ENCODE results near the gene TNFSF8. TPM values are rescaled to one million over a fixed set of nuclear protein-coding genes. Genes with fewer than 3 reads are reported as not detected.

TNFSF8 gene
- total RNA-seq, 1 donor, result not detected

DNA sequence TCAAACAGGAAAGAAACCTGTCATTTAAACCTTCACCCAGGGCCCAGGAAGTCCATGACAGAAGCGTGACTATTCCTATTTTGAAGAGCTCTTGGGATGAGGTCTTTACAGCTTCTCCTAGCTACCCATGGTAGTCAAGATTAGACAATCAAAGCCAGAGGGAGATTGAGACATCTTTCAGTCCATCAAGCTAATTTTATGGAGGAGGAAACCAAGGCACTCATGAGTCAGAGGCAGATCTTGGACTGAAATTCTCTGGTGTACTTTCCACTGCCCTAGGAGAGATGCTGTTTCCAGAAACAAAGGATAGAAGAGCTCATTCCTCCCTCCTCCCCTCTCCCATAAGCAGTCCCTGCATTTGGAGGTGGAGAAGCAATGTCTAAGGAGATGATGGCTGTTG, 9.2 kb downstream of the TNFSF8 start:
- no peak for DNase-seq (ENCODE audit: low read depth)
- TF ChIP-seq, protein P1, sequence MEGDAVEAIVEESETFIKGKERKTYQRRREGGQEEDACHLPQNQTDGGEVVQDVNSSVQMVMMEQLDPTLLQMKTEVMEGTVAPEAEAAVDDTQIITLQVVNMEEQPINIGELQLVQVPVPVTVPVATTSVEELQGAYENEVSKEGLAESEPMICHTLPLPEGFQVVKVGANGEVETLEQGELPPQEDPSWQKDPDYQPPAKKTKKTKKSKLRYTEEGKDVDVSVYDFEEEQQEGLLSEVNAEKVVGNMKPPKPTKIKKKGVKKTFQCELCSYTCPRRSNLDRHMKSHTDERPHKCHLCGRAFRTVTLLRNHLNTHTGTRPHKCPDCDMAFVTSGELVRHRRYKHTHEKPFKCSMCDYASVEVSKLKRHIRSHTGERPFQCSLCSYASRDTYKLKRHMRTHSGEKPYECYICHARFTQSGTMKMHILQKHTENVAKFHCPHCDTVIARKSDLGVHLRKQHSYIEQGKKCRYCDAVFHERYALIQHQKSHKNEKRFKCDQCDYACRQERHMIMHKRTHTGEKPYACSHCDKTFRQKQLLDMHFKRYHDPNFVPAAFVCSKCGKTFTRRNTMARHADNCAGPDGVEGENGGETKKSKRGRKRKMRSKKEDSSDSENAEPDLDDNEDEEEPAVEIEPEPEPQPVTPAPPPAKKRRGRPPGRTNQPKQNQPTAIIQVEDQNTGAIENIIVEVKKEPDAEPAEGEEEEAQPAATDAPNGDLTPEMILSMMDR (IDR thresholded peaks at IDR 0.05; ENCODE audit: insufficient read depth, low read depth, low read length), result no peak
- H3K4me3 ChIP-seq (ENCODE audit: low read depth, low read length), result no peak overlapping the region

DNA sequence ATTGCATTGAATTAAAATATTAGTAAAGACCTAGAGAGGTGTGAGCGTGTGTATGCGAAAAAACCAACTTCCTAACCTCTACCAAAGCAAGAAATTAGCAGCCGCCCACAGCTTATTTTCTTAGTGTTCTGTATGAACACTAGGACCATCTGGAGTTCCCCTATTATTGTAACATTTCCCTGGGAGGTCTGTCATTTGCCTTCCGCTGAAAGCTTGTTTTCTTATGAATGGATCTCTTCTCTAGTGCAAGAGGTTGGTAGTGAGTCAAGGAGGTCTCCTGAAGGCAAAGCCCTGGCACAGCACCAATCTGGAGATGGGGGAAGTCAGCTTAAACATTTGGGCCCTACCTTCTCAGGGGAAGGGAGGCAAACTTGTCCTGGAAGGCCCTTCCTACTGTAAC, 10.8 kb downstream of the TNFSF8 start:
- TF ChIP-seq, protein P1 (IDR thresholded peaks at IDR 0.05; ENCODE audit: insufficient read depth, low read depth, low read length), result no peak
- no peak overlapping the region for H3K4me3 ChIP-seq (ENCODE audit: low read depth, low read length)
- DNase-seq (ENCODE audit: low read depth), result no peak

DNA sequence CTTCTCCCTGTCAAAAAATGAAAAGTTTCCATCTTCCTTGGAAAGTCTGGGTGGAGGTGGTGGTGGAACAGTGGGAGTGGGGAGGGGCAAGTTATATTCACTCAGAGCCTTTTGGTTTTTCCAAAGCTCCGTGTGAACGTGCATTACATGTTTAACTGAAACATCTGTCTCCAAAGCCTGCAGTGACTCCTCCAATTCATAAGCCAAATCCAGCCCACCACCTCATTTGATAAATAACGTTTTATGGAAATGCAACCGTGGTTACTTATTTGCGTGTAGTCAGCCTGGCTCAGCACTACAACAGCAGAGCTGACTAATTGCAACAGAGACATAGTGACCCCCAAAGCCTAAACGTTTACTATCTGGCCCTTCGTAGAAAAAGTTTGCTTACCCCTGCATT, 13.9 kb downstream of the TNFSF8 start:
- H3K4me3 ChIP-seq (ENCODE audit: low read depth, low read length), result no peak overlapping the region
- TF ChIP-seq, protein P1 (IDR thresholded peaks at IDR 0.05; ENCODE audit: insufficient read depth, low read depth, low read length), result no peak
- DNase-seq (ENCODE audit: low read depth), result no peak

DNA sequence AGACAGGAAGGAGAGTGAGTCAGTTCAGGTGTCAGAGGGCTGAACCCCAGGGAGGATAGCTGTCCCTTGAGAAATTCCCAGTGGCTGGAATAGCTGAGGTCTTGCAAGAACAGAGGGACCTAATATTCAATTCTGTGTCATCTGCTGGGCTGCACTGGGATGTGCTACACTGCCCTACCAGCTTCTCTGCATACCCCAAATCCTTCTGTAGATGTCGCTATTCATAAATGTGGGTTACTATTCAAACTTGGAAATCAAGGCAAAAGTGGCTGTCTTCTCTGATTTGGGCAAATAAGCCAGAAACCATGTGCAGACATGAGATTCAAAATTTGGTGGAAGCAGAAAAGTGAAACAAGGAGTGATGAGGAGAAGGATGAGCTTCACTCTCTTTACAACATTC, 16.3 kb downstream of the TNFSF8 start:
- TF ChIP-seq, protein P1 (IDR thresholded peaks at IDR 0.05; ENCODE audit: insufficient read depth, low read depth, low read length), result peak; percentile 49
- peak; percentile 26 for DNase-seq (ENCODE audit: low read depth)
- no peak overlapping the region for H3K4me3 ChIP-seq (ENCODE audit: low read depth, low read length)

DNA sequence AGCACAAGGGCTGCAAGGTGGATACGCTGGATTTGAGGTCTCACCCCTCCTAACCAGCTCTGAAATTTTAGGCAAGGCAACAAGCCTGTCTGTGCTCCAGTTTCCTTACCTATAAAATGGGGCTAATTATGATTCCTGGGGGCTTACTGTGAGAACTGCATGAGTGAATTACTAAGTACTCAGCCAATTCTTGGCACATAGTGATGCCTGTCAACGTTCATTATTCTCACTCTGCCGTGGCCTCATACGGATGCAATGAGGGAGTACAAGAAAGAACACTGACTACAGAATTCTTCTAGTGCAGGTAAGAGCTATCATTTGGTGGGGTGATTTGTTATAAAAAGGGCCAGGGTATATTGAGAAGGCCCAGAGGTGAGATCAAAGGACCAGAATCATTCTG, 16.7 kb downstream of the TNFSF8 start:
- no peak overlapping the region for H3K4me3 ChIP-seq (ENCODE audit: low read depth, low read length)
- no peak for DNase-seq (ENCODE audit: low read depth)
- TF ChIP-seq, protein P1 (IDR thresholded peaks at IDR 0.05; ENCODE audit: insufficient read depth, low read depth, low read length), result no peak

DNA sequence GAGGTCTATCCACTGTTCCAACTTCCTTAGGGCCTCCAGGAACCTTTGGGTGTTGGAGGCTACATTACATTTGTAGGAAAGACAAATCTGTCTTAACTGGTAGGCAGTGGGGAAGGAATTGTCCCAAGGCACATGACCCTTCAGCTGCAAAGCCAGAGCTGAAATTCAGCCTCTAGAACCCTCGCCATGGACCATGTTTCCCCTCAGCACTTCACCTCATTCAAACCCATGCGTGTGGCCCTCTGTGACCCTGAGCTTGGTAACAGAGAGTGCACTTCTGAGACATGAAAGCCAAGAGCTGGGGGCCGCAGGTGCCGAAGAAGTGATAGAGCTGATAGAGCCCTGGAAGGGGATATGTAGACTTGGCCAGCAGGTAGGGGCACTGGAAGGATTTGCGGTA, 17.2 kb downstream of the TNFSF8 start:
- TF ChIP-seq, protein P1 (IDR thresholded peaks at IDR 0.05; ENCODE audit: insufficient read depth, low read depth, low read length), result no peak
- H3K4me3 ChIP-seq (ENCODE audit: low read depth, low read length), result no peak overlapping the region
- no peak for DNase-seq (ENCODE audit: low read depth)

DNA sequence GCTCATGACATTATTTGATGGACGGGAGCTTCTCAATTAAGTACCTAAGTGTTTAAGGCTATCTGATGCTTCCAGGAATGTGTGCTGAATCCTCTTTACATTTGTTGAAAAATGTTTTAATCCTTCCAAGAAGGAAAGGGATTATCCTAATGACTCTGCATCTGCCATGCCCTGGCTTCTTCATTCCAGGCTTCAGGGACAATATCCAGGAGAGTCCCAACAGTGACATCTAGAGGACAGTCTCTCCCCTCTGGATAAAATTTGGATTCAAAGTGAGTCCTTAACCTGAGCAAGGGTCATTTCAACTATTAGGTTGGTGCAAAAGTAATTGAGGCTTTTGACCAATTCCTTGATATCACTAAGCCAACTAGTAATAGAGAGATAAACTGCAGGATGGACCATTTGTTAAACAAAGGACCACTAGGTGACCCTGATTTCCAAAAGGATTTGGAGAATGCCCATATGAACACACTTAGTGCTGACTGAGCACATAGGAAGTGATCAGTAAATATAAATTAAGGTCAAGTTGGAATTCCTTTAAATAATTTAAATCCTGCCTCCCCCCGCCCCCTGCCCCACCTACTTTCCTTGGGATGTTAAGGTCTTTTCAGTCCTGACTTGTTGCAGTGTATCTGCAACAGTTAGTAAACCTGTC, 19.1 kb downstream of the TNFSF8 start:
- peak; percentile 58 for DNase-seq (ENCODE audit: low read depth)
- TF ChIP-seq, protein P1 (IDR thresholded peaks at IDR 0.05; ENCODE audit: insufficient read depth, low read depth, low read length), result peak; percentile 82
- H3K4me3 ChIP-seq (ENCODE audit: low read depth, low read length), result no peak overlapping the region
